HG03175 (cell line): ENCODE measurements around the gene NAPG.
"Not testable (repeated sequence)": the region's sequence is repeated elsewhere in the genome, so short reads cannot be mapped to it uniquely, and the experiment has no call there.

Experiments used
- ATAC-seq: cut with Tn5 transposase; IDR thresholded peaks from one replicate; pipeline ENCODE4 v1.9.1; 2021; ENCODE audit warnings: mild to moderate bottlenecking, moderate library complexity; ENCODE audit not compliant: unreplicated experiment

Gene NAPG

DNA sequence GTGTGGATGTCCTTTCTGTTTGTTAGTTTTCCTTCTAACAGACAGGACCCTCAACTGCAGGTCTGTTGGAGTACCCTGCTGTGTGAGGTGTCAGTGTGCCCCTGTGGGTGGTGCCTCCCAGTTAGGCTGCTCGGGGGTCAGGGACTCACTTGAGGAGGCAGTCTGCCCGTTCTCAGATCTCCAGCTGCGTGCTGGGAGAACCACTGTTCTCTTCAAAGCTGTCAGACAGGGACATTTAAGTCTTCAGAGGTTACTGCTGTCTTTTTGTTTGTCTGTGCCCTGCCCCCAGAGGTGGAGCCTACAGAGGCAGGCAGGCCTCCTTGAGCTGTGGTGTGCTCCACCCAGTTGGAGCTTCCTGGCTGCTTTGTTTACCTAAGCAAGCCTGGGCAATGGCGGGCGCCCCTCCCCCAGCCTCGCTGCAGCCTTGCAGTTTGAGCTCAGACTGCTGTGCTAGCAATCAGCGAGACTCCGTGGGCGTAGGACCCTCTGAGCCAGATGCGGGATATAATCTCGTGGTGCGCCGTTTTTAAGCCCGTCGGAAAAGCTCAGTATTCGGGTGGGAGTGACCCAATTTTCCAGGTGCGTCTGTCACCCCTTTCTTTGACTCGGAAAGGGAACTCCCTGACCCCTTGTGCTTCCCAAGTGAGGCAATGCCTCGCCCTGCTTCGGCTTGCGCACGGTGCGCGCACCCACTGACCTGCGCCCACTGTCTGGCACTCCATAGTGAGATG, 52.2 kb downstream of the NAPG start:
- ATAC-seq, result not testable (repeated sequence)

DNA sequence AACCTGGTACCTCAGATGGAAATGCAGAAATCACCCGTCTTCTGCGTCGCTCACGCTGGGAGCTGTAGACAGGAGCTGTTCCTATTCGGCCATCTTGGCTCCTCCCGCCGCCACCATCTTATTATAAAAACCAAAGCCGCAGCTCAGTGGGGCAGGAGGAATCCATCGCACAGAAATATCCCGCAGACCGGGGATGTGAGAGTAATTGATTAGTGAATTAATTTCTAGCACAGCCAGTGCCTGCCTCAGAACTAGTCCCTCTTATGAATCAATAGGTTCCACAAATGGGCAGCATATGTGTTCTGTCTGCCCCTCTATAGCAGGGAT, 52.7 kb downstream of the NAPG start:
- ATAC-seq, result not testable (repeated sequence)

DNA sequence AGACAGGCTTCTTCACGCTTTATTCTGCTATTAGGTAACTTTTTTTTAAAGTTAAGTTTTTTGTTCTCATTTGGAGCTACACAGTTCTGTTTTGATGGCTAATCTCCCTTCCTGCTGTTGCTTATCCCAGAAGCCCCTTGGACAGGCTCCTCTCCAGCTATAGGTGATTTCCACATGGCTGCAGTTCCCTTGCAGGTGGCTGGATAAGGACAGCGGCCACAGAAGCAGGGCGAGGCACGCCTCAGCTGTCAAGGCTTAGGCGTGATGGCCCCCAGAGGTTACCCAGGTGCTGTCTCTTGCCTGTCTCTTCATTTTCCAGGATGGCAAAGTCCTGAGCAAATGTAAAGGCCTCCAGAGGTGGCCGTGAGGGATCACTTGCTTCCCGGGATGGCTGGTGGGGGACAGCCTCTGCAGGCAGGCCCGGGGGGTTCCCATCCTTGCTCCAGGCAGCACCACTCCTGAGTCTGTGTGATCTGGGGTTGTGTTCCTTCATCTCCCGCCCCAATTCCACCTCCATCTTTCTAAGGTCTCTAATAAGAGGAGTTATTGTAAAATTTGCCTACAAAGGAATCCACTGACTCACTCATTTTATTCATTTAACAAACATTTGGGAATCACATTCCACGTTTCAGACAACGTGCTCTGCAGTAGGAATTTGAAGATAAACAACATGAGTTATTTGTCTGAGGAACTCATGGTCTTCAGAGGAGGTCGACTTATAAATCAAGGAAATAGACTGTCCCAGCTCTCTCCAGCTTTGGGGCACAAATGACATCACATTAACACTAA, 53.4 kb downstream of the NAPG start:
- ATAC-seq, result no peak

DNA sequence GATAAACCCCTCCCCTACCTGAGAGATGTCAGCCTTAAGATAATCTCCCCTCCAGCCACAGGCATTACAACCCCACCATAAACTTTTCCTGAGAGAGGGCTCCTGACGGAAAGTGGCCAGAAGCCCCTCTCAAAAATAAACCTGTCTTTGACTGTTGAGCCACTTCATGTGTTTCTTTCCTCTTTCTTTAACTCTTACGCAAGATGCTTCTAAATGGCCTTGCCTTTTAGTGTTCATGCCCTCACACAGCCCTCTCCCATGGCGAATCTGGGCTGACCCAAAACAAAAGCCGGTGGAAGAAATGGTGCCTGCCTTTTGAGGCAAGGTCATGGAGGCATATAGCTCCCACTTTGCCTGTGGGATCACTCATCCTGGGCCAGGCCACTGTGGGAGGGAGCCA, 54.4 kb downstream of the NAPG start:
- no peak for ATAC-seq

DNA sequence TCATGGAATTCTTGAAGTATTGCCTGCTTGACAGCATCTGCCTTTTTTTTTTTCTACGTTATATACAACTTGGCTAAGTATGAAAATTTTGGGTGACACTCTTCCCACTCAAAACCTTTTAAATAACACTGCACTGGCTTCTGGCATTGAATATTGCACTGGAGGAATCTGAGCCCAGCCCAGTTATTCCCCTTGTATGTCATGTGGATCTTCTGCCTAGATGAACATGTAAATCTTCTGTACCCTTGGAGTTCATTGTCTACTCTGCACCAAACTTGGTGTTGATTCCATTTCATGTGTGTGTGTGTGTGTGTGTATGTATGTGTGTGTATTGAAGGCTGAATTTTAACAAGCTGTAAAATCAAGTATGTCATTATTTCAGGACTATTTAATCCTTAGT, 59.4 kb downstream of the NAPG start:
- no peak for ATAC-seq

DNA sequence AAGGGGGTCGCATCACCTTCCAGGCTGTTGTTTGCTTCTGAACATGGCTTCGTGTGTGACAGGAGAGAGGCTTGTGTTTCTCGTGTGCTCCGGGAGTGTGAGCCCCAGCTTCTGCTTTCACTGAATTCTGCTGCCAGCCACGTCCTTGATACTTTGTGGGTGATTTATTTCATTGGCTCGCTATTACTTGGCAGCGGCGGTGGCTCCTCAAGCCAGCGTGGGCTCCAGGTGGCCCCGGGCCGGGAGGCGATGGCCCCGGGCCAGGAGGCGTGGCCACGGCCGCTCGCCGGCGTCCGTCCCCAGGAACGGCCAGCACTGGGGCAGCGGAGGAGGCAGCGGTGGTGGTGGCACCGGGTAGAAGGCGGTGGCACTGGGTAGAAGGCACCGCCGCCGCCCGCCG, 63.1 kb downstream of the NAPG start:
- ATAC-seq, result no peak

DNA sequence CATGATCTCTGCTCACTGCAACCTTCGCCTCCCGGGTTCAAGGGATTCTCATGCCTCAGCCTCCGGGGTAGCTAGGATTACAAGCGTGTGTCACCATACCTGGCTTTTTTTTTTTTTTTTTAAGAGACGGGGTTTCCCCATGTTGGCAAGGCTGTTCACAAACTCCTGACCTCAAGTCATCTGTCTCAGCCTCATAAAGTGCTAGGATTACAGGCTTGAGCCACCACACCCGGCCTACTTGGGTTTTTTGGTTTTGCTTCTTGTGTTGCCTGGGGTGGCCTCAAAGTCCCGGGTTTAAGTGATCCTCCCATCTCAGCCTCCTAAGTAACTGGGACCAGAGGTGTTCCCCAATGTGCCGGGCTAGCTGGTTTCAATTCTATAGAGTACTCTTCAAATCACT, 64.6 kb downstream of the NAPG start:
- ATAC-seq, result no peak

DNA sequence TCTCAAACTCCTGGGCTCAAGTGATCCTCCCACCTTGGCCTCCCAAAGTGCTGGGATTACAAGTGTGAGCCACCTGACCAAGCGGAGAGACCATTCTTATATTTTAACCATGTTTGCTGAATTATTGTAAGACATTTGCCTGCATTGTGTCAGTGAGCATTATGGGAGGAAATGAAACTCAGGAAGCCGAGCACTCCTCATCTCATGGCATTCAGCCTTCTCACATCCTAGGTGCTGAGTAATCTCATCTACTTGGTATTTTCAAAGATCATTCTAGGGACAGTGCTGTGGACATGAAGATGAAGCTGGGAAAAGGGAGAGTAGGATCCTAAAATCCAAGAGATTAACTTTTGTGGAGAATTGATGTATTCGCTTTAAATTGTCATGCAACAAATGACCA, 66.1 kb downstream of the NAPG start:
- no peak for ATAC-seq

DNA sequence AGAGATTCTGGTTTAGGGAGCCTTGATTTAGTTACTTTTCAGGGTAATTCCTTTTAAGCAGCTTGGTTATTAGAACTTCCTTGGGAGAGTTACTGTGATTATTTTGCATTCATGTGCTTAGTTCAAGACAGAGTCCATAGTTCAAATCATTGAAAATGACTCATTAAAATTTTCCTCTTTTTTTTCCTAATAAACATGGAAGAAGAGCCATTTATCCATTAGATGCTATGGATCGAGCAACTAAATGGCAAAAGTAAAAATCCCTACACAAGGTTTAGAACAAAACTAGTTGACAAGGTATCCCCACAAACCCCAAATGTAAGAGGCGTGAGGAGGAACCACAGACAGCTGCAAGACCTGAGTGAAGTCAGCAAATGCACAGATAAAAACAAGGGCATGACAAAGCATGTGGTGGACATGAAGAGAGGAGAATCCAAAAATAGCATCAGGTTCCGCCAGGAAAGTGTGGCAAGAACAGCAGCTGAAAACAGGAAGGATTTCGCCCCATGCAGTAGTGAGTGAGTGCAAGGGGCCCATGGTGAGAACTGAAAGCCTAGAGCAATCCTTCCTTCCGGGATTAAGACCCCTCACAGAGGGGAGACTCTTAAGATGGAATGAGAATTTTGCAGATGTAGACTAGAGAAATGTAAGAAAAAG, 67.7 kb downstream of the NAPG start:
- ATAC-seq, result not testable (repeated sequence)

DNA sequence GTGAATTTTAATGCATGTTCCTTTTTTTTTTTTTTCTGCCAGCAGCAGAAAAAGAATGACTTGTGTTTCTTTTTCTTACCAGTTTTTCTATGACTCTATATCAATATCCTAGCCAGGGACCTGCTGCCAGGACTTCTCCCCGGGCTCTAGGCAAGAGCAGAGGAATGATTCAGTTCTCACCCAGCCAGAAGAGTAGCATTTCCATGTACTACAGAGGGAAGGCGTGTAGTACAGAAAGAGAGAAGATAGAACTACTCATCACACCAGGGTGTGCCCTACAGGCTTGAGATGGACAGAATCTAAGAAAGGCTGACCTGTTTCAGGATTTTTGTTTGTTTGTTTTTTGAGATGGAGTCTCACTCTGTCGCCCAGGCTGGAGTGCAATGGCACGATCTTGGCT, 70.1 kb downstream of the NAPG start:
- not testable (repeated sequence) for ATAC-seq

DNA sequence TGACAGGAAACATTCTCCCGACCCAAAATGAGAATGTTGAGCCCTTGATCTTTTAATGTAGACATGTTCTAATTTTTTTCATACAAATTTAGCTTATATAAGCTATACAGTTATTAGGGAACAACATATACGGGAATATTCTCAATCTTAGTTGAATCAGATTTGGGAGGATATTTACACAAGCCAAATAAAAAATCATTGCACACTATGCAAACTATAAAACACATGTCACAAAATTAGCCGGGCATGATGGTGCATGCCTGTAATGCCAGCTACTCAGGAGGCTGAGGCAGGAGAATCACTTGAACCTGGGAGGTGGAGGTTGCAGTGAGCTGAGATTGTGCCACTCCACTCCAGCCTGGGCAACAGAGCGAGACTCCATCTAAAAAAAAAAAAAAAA, 71.9 kb downstream of the NAPG start:
- ATAC-seq, result not testable (repeated sequence)

DNA sequence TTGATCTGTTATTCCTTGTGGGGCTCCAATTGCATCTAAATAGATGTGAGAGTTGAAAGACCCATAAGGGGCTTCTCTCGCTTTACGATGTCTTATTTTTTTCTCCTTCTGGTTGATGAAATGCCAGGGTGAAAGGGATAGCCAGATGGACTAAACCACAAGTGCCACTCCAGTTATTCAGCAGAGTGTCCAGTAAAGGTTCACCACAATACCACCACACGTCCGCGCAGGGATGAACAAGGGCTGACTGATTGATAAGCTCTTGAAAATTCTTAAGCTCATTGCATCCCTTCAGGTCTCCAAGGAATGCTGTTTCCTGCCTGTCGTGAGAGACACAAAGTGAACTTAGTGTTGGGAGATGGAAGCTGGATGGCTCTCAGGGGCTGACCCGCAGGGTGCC, 74.9 kb downstream of the NAPG start:
- not testable (repeated sequence) for ATAC-seq
